Kidney (tissue), 14 donors: ENCODE data around the gene KBTBD4. TPM values are rescaled to one million over a fixed set of nuclear protein-coding genes. Genes with fewer than 3 reads are reported as not detected.

Experiments used
- DNase-seq, 5 donors: peaks; one replicate each; pipeline ENCODE4 v3.0.0-alpha.2; 2013 to 2020
- FAIRE-seq: peaks from 2 replicates; lab custom pipeline; 2012; peaks lifted over from hg19 to GRCh38; lab: Jason Lieb, UNC
- H3K27ac ChIP-seq, 2 donors: one replicate each; pipeline ENCODE4 v1.7.0; 2013; ENCODE audit warnings: low read depth in 2 of 2, low read length in 2 of 2, inconsistent platforms in 1 of 2
- H3K27me3 ChIP-seq: one replicate; pipeline ENCODE4 v1.7.1; 2013; ENCODE audit warnings: low read length, inconsistent platforms; ENCODE audit not compliant: control insufficient read depth, insufficient read depth
- H3K36me3 ChIP-seq, 3 donors: one replicate each; pipeline versions ENCODE4 v1.7.0 to v1.7.1; 2013; ENCODE audit warnings: low read length in 3 of 3, control low read depth in 1 of 3, inconsistent platforms in 1 of 3; ENCODE audit not compliant: insufficient read depth in 3 of 3, control insufficient read depth in 2 of 3
- H3K4me1 ChIP-seq, 3 donors: one replicate each; pipeline versions ENCODE4 v1.7.0 to v1.7.1; 2013; ENCODE audit warnings: low read length in 3 of 3, inconsistent platforms in 1 of 3, low read depth in 1 of 3; ENCODE audit not compliant: control insufficient read depth in 2 of 3, insufficient read depth in 2 of 3
- H3K4me3 ChIP-seq, 3 donors: one replicate each; pipeline versions ENCODE4 v1.7.0 to v1.8.1; 2013; ENCODE audit warnings: low read length in 3 of 3, control low read depth in 1 of 3, inconsistent platforms in 1 of 3
- H3K9ac ChIP-seq, 3 donors: one replicate each; pipeline versions ENCODE4 v1.7.0 to v1.7.1; 2013; ENCODE audit warnings: low read length in 3 of 3, control low read depth in 1 of 3, inconsistent platforms in 1 of 3
- H3K9me3 ChIP-seq, 3 donors: one replicate each; pipeline versions ENCODE4 v1.7.0 to v1.7.1; 2013; ENCODE audit warnings: low read length in 3 of 3, control low read depth in 1 of 3, inconsistent platforms in 1 of 3; ENCODE audit not compliant: control insufficient read depth in 2 of 3, insufficient read depth in 1 of 3
- intact Hi-C: fragments of 100-400 bp; cut with DNase I; formaldehyde crosslinking; loops from one replicate; pipeline ENCODE4 v1.11.1; 2022
- polyA plus RNA-seq: library from polyadenylated mRNA; stranded (reverse); fragments of 350-450 nt; fragmentation: Illumina TruSeq; extraction: RNeasy Lipid Tissue Mini Kit (QIAGEN cat#74804); gene quantifications from one replicate; pipeline ENCODE4 v1.2.3, GENCODE V29; 2014; ENCODE audit warnings: low read depth, low replicate concordance; ENCODE audit not compliant: insufficient read depth
- total RNA-seq: library from RNA; stranded (reverse); fragmentation: NEBNext Ultra II Directional; extraction: Animal tissue kit (Norgen Biotek cat#: 25700); gene quantifications from one replicate; pipeline ENCODE4 v1.2.1, GENCODE V29; 2021
- TF ChIP-seq, protein P1 (sequence below): IDR thresholded peaks from 3 replicates; pipeline ENCODE4 v1.5.1; 2012; ENCODE audit warnings: mild to moderate bottlenecking, moderate library complexity, borderline replicate concordance; ENCODE audit not compliant: insufficient read depth; ENCODE audit errors: extremely low read depth
- donor health status: control.
- donor health status: control.
- donor health status: control.
- donor health status: control.
- donor health status: control.
- donor health status: DM: yes; HTN: yes; CAD: no.
- donor health status: Normal renal cell carcinoma (clear cell type).

The KBTBD4 gene
- total and polyA plus RNA-seq, 2 donors from 2014 or later = 16.7 to 20.1 TPM

DNA sequence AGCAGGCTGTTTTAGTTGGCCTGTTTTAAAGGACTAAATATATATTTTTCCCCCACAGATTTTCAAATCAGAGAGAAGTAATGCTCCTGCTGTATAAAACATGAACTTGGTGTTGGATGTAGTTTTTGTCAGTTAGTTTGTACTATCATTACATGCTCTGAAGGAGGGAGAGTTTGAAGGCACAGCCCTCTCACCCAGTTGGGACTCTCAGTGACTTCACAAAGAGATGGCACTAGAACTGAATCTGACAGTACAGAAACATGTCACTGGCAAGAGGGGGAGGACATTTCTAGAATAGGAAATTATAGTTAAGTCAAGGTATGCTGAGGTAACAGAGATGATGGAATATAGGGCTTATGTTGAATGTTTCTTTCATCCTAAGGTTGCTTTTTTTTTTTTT lies 36.5 kb upstream of the KBTBD4 start:
- no peak for FAIRE-seq

DNA sequence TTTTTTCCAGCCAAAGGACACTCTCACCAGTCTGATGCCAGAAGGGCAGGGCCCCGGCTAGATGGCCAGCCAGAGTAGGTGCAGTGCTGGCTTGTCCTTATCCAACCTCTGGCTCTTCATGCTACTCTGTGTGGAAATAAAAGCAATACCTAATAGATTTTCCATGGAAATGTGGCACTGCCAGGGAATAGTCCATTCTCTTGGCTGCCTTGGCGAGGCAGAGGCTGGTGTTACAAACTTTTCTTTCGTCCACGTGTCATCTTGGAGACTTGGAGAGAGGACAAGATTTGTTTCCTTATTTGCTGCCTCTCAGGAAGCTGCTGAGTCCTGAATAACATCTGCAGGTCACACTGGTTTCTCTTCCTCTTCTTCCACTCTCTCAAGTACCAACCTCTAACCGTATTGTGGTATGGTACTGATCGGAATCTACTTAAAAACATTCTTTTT lies 32.6 kb upstream of the KBTBD4 start:
- H3K27ac ChIP-seq = no peak overlapping the region
- H3K4me1 ChIP-seq = no peaks in the 10 kb centered on the region
- no peaks in the 10 kb centered on the region for H3K27me3 ChIP-seq
- H3K4me3 ChIP-seq = no peak overlapping the region
- intact Hi-C loops = no loop called here
- FAIRE-seq (no peak), DNase-seq (no peak)
- H3K9ac ChIP-seq = no peak overlapping the region
- H3K36me3 ChIP-seq = peaks cover 0 to 15% (median 2%) of the 10 kb centered on the region in 3 donors
- TF ChIP-seq, protein P1, sequence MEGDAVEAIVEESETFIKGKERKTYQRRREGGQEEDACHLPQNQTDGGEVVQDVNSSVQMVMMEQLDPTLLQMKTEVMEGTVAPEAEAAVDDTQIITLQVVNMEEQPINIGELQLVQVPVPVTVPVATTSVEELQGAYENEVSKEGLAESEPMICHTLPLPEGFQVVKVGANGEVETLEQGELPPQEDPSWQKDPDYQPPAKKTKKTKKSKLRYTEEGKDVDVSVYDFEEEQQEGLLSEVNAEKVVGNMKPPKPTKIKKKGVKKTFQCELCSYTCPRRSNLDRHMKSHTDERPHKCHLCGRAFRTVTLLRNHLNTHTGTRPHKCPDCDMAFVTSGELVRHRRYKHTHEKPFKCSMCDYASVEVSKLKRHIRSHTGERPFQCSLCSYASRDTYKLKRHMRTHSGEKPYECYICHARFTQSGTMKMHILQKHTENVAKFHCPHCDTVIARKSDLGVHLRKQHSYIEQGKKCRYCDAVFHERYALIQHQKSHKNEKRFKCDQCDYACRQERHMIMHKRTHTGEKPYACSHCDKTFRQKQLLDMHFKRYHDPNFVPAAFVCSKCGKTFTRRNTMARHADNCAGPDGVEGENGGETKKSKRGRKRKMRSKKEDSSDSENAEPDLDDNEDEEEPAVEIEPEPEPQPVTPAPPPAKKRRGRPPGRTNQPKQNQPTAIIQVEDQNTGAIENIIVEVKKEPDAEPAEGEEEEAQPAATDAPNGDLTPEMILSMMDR = no peak
- H3K9me3 ChIP-seq = no peaks in the 10 kb centered on the region

More for the DNA sequence above, 36.5 kb upstream of the KBTBD4 start:
- Histone ChIP-seq H3K9ac (no peak overlapping the region), H3K27me3 (no peaks in the 10 kb centered on the region), H3K9me3 (no peaks in the 10 kb centered on the region), H3K4me3 (no peak overlapping the region), H3K36me3 (peaks cover 0 to 23% (median 4%) of the 10 kb centered on the region in 3 donors), H3K4me1 (no peaks in the 10 kb centered on the region), H3K27ac (no peak overlapping the region)
- TF ChIP-seq, protein P1 = no peak
- no peak for DNase-seq
- intact Hi-C loops = no loop called here

DNA sequence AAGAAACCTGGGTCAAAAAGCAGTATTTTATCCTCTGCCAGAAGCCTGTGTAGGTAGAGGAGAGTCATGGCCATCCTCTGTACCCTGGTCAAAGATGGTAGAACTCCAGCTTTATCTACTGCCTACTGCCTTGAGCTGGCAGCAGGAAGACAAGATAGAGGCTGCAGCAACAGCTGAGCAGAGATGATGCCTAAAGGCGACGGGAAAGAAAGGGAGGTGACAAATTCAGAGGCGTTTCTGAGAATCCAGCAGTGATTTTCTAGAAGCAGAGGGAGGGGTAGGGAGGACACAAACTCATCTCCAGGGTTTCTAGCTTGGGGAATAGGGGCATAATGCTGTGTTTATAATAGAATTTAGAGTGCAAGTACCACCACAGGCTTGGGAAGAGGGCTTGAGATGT lies 30.9 kb upstream of the KBTBD4 start:
- TF ChIP-seq, protein P1 = no peak
- Histone ChIP-seq H3K9me3 (no peaks in the 10 kb centered on the region), H3K27me3 (no peaks in the 10 kb centered on the region), H3K27ac (no peak overlapping the region), H3K4me3 (no peak overlapping the region), H3K9ac (no peak overlapping the region), H3K36me3 (peaks cover 0 to 15% (median 2%) of the 10 kb centered on the region in 3 donors), H3K4me1 (no peaks in the 10 kb centered on the region)
- no peak for DNase-seq
- no peak for FAIRE-seq
- intact Hi-C loops = no loop called here

DNA sequence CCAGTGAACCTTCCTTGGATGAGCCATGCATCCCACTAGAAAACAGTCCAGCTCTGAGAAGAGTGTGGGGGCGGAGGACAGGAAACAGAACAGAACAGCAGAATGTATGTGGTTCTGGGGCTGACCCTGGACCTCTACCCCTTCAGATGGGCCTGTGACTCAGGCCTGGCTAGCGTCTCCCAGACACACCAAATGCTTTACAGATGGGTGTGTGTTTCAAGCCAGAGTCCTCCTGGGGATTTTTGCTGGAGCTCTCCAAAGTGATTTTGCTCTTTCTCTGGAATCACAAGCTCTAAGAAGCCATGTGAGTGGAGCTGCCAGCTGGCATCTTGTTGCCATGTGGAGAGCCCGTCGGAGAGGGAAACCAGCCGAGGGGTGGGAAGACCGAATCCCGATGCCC lies 28.6 kb upstream of the KBTBD4 start:
- intact Hi-C loops = no loop called here
- DNase-seq (peak in 2 of 5 donors; percentile 27 to 34), FAIRE-seq (no peak)
- Histone ChIP-seq H3K9ac (no peak overlapping the region), H3K36me3 (peaks cover 0 to 15% (median 2%) of the 10 kb centered on the region in 3 donors), H3K4me1 (no peaks in the 10 kb centered on the region), H3K27ac (no peak overlapping the region), H3K27me3 (no peaks in the 10 kb centered on the region), H3K4me3 (no peak overlapping the region), H3K9me3 (no peaks in the 10 kb centered on the region)
- TF ChIP-seq, protein P1 = no peak
